Right cardiac atrium (tissue), 5 donors: ENCODE measurements around the gene ZMIZ2. TPM values are rescaled to one million over a fixed set of nuclear protein-coding genes. Genes with fewer than 3 reads are reported as not detected.

ENCODE experiments used
- ATAC-seq, 2 donors: fragments of 200-7000 bp; cut with Tn5 transposase; one replicate each; pipeline versions ENCODE4 v1.8.0 to v1.9.1; 2020; ENCODE audit warnings: moderate library complexity in 2 of 2, mild to moderate bottlenecking in 1 of 2
- DNase-seq, 3 donors: peaks; one replicate each; pipeline ENCODE4 v3.0.0-alpha.2; 2020
- H3K27ac ChIP-seq: one replicate; pipeline ENCODE4 v1.5.1; 2013; ENCODE audit warnings: mild to moderate bottlenecking, low read length, control low read depth, moderate library complexity
- H3K27me3 ChIP-seq: one replicate; pipeline ENCODE4 v1.6.1; 2013; ENCODE audit not compliant: control insufficient read depth, insufficient read depth
- H3K4me1 ChIP-seq: one replicate; pipeline ENCODE4 v1.6.1; 2013; ENCODE audit warnings: low read length; ENCODE audit not compliant: control insufficient read depth, insufficient read depth
- H3K4me3 ChIP-seq: one replicate; pipeline ENCODE4 v1.5.1; 2013; ENCODE audit warnings: low read length, control low read depth
- H3K9me3 ChIP-seq: one replicate; pipeline ENCODE4 v1.6.1; 2013; ENCODE audit warnings: low read length; ENCODE audit not compliant: control insufficient read depth
- WGBS: extraction: QIAGEN DNeasy Blood & Tissue Kit; methylation state at CpG from one replicate; pipeline ENCODE4 v1.1.7; 2013; 5-methylcytosine and 5-hydroxymethylcytosine counted together
- intact Hi-C, 4 donors: fragments of 100-400 bp; cut with DNase I; formaldehyde crosslinking; loops; one replicate each; pipeline versions ENCODE4 v1.11.0 to v1.14.0; 2022 to 2023
- polyA plus RNA-seq: library from polyadenylated mRNA; stranded (reverse); fragments of 200-250 nt; gene quantifications from one replicate; pipeline ENCODE4 v1.2.3, GENCODE V29; 2013
- total RNA-seq, 4 donors: library from RNA; stranded (reverse); fragmentation: NEBNext Ultra II Directional; extraction: Animal tissue kit (Norgen Biotek cat#: 25700); gene quantifications; one replicate each; pipeline ENCODE4 v1.2.1, GENCODE V29; 2021
- donor health status: healthy with polysubstance abuse.
- donor health status: DM: no; HTN: yes; CAD: no.
- donor health status: DM: no; HTN: no; CAD: no.
- donor health status: DM: no; HTN: yes; CAD: no; lungs with severe emphysema.
- donor health status: DM: yes; HTN: yes; CAD: no.

The ZMIZ2 gene
- total and polyA plus RNA-seq, 5 donors: 36.3 to 61.6 (median 49.0) TPM

GRCh38 chr7:44743750-44744149 lies 4.9 kb upstream of the ZMIZ2 start:
- intact Hi-C loops: no loop called here
- Histone ChIP-seq H3K27ac (no peak overlapping the region), H3K4me1 (no peaks in the 10 kb centered on the region), H3K9me3 (no peaks in the 10 kb centered on the region), H3K27me3 (no peaks in the 10 kb centered on the region), H3K4me3 (no peak overlapping the region)
- ATAC-seq: no peak
- 56% methylated on average over 1 of the region's 1 CpG for WGBS
- DNase-seq: no peak

DNA sequence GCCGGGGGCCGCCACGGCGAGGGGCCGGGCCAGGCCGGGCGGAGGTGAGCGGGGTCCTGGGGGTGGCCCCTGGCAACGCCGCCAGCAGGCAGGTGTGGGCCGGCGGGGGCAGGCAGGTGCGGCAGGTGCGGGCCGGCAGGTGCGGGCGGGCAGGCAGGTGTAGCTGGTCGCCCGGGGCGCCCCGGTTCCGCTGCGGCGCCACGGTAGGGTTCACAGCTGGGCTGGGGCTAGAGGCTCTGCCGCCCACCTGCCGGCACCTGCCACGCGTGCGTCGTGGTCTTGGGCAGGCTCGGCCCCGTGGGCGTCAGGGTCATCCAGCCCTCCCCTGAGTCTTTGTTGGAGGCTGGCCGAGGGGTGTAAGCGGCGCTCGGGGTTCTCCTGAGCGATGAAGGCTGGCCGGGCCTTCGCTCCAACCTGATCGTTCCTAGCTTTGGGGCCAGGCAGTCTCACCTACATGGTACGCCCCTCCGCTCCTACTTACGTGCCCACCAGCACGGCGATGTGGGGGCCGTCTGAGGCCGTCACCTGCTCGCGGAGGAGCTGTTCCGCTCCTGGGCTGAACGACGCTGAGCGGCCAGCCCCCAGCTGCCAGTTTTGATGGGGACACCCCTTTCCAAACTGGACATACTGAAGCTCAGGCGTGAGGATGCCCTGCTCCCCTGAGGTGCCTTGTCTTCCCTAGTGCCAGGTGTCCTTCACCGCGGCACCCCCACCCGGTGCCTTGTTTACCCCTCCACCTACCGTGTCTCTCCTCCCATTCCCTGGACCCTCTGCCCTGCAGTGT lies 493 bp downstream of the ZMIZ2 start:
- Histone ChIP-seq H3K4me3 (peak overlapping the region; percentile 97), H3K27me3 (no peaks in the 10 kb centered on the region), H3K4me1 (peaks cover 15% of the 10 kb centered on the region), H3K9me3 (no peaks in the 10 kb centered on the region), H3K27ac (peak overlapping the region; percentile 54)
- 2% methylated on average over 60 of the region's 60 CpGs for WGBS
- peak in 1 of 2 donors; percentile 0 for ATAC-seq
- DNase-seq: peak; percentile 34 to 59 (median 58)
- intact Hi-C loops: no loop called here

- H3K4me1 ChIP-seq: peaks cover 21% of the 10 kb centered on the region
- no peak overlapping the region for H3K27ac ChIP-seq
- ATAC-seq: no peak
- no peaks in the 10 kb centered on the region for H3K27me3 ChIP-seq
- DNase-seq: no peak
- no peaks in the 10 kb centered on the region for H3K9me3 ChIP-seq
- peak overlapping the region; percentile 97 for H3K4me3 ChIP-seq
- intact Hi-C loops: loop anchor here in 1 of 4 donors (10.0 kb wide), 1 partner anchor 165 kb away; the partner anchor contains the start of gene TMED4
- WGBS: 93% methylated on average over 2 of the region's 2 CpGs
These were observed 1.3 kb downstream of the ZMIZ2 start for GRCh38 chr7:44749992-44750391.

- Histone ChIP-seq H3K4me1 (peaks cover 25% of the 10 kb centered on the region), H3K4me3 (no peak overlapping the region), H3K27ac (no peak overlapping the region), H3K9me3 (no peaks in the 10 kb centered on the region), H3K27me3 (no peaks in the 10 kb centered on the region)
- WGBS: 91% methylated on average over 3 of the region's 3 CpGs
- DNase-seq (no peak), ATAC-seq (no peak)
- intact Hi-C loops: loop anchor here in 1 of 4 donors (10.0 kb wide), 1 partner anchor 166 kb away; the partner anchor contains the start of gene TMED4
These were observed 1.8 kb downstream of the ZMIZ2 start for GRCh38 chr7:44750424-44750823.

DNA sequence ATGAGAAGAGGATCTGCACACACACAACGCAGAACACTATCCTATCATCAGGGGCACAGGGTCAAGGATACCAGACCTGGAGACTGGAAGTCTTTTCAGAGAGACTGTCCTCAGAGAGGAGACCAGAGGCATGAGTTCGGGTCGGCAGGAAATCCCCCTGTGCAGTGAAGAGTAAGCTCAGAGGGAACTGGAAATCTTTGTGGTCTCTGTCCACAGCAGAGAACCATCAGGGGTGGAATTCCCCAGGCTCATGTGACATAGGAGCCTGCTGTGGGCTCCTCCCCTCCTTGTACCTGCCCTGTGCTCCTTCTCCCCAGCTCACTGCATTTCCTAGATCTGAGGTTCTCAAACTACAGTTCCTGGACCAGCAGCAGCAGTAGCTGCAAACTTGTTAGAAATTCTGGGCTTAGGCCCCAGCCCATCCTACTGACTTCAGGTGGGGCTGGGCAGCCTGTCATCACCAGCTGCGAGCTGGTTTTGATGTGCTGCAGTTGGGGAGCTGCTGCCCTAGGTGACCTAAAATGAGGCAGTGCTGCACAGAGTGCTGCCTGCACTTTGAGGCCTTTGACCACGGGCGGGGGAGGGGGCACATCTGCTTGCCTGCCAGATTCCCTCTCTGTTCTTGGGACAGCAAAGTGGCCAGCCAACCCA lies 2.4 kb downstream of the ZMIZ2 start:
- ATAC-seq: no peak
- WGBS: 42% methylated on average over 6 of the region's 6 CpGs
- intact Hi-C loops: loop anchor here in 1 of 4 donors (10.0 kb wide), 1 partner anchor 166 kb away; the partner anchor contains the start of gene TMED4

GRCh38 chr7:44752822-44753221 lies 4.2 kb downstream of the ZMIZ2 start:
- ATAC-seq (no peak), DNase-seq (no peak)
- Histone ChIP-seq H3K27ac (no peak overlapping the region), H3K9me3 (no peaks in the 10 kb centered on the region), H3K4me1 (peaks cover 38% of the 10 kb centered on the region), H3K27me3 (no peaks in the 10 kb centered on the region), H3K4me3 (no peak overlapping the region)
- whole genome bisulfite sequencing: 90% methylated on average over 2 of the region's 2 CpGs
- intact Hi-C loops: loop anchor here in 1 of 4 donors (10.0 kb wide), 1 partner anchor 168 kb away; the partner anchor contains the start of gene TMED4

More for the DNA sequence above, 2.4 kb downstream of the ZMIZ2 start:
- Histone ChIP-seq H3K4me1 (peaks cover 31% of the 10 kb centered on the region), H3K4me3 (no peak overlapping the region), H3K9me3 (no peaks in the 10 kb centered on the region), H3K27me3 (no peaks in the 10 kb centered on the region), H3K27ac (no peak overlapping the region)
- peak in 1 of 3 donors; percentile 62 for DNase-seq

GRCh38 chr7:44754802-44755697 lies 6.4 kb downstream of the ZMIZ2 start:
- Histone ChIP-seq H3K4me1 (peaks cover 34% of the 10 kb centered on the region), H3K27ac (no peak overlapping the region), H3K4me3 (no peak overlapping the region), H3K9me3 (no peaks in the 10 kb centered on the region), H3K27me3 (no peaks in the 10 kb centered on the region)
- 91% methylated on average over 11 of the region's 11 CpGs for WGBS
- no peak for DNase-seq
- ATAC-seq: peak in 1 of 2 donors; percentile 4
- intact Hi-C loops: loop anchor here in 1 of 4 donors (10.0 kb wide), 1 partner anchor 170 kb away; the partner anchor contains the start of gene TMED4

- no peak overlapping the region for H3K4me3 ChIP-seq
- WGBS: 44% methylated on average over 17 of the region's 17 CpGs
- no peaks in the 10 kb centered on the region for H3K27me3 ChIP-seq
- intact Hi-C loops: loop anchor here in 1 of 4 donors (10.0 kb wide), 1 partner anchor 171 kb away; the partner anchor contains the start of gene TMED4
- no peak overlapping the region for H3K27ac ChIP-seq
- DNase-seq: peak; percentile 32 to 72 (median 64)
- no peaks in the 10 kb centered on the region for H3K9me3 ChIP-seq
- ATAC-seq: peak; percentile 19 to 23
- peaks cover 26% of the 10 kb centered on the region for H3K4me1 ChIP-seq
These were observed 7.3 kb downstream of the ZMIZ2 start for GRCh38 chr7:44755698-44756627.

DNA sequence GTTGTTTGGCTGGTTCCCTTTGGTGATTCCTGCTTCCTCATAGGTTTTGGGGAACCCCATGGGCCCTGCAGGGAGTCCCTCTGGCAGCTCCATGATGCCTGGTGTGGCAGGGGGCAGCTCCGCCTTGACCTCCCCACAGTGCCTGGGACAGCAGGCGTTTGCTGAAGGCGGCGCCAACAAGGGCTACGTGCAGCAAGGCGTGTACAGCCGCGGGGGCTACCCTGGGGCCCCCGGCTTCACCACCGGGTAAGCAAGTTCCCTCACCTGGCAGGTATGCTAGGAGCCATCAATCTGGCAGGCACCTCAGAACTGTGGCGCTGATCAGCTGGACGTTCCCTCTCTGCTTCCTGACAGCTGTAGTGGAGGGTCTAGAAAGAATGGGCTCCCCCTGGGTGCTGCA lies 8.3 kb downstream of the ZMIZ2 start:
- Histone ChIP-seq H3K4me1 (peaks cover 23% of the 10 kb centered on the region), H3K4me3 (no peak overlapping the region), H3K27ac (no peak overlapping the region), H3K9me3 (no peaks in the 10 kb centered on the region), H3K27me3 (no peaks in the 10 kb centered on the region)
- 81% methylated on average over 12 of the region's 12 CpGs for WGBS
- no peak for ATAC-seq
- DNase-seq: peak in 2 of 3 donors; percentile 57
- intact Hi-C loops: loop anchor here in 1 of 4 donors (10.0 kb wide), 1 partner anchor 172 kb away; the partner anchor contains the start of gene TMED4
